ENCODE data around the gene CTTNBP2. TPM values are rescaled to one million over a fixed set of nuclear protein-coding genes. Genes with fewer than 3 reads are reported as not detected.

The CTTNBP2 gene
- total RNA-seq, 2 donors from 2014 or later, result 1.5 to 1.8 TPM

- Histone ChIP-seq H3K9ac (ENCODE audit: low read depth in 2 of 2, low read length in 2 of 2) (no peak overlapping the region), H3K36me3 (no peaks in the 10 kb centered on the region), H3K4me3 (no peak overlapping the region), H3K27ac (no peak overlapping the region), H3K9me3 (no peaks in the 10 kb centered on the region), H3K4me1 (no peaks in the 10 kb centered on the region), H3K27me3 (no peaks in the 10 kb centered on the region)
- intact Hi-C loops (cut with DNase I), result no loop called here
- TF ChIP-seq CTCF (IDR thresholded peaks at IDR 0.05), result no peak
- no peak for DNase-seq
These were observed 72.8 kb downstream of the CTTNBP2 start for GRCh38 chr7:117800406-117800805.

GRCh38 chr7:117796889-117797288, 76.4 kb downstream of the CTTNBP2 start:
- H3K36me3 ChIP-seq, result no peaks in the 10 kb centered on the region
- no peaks in the 10 kb centered on the region for H3K9me3 ChIP-seq
- no peak for TF ChIP-seq CTCF (IDR thresholded peaks at IDR 0.05)
- DNase-seq, result no peak
- no peak overlapping the region for H3K4me3 ChIP-seq
- intact Hi-C loops (cut with DNase I), result no loop called here
- H3K9ac ChIP-seq (ENCODE audit: low read depth in 2 of 2, low read length in 2 of 2), result no peak overlapping the region
- no peaks in the 10 kb centered on the region for H3K27me3 ChIP-seq
- no peak overlapping the region for H3K27ac ChIP-seq
- no peaks in the 10 kb centered on the region for H3K4me1 ChIP-seq

GRCh38 chr7:117793976-117794375, 79.3 kb downstream of the CTTNBP2 start:
- intact Hi-C loops (cut with DNase I), result no loop called here
- Histone ChIP-seq H3K4me1 (no peaks in the 10 kb centered on the region), H3K9ac (ENCODE audit: low read depth in 2 of 2, low read length in 2 of 2) (no peak overlapping the region), H3K27ac (no peak overlapping the region), H3K4me3 (no peak overlapping the region), H3K27me3 (no peaks in the 10 kb centered on the region), H3K9me3 (no peaks in the 10 kb centered on the region), H3K36me3 (no peaks in the 10 kb centered on the region)
- DNase-seq, result no peak
- no peak for TF ChIP-seq CTCF (IDR thresholded peaks at IDR 0.05)

GRCh38 chr7:117793521-117793920, 79.7 kb downstream of the CTTNBP2 start:
- Histone ChIP-seq H3K27ac (no peak overlapping the region), H3K4me1 (no peaks in the 10 kb centered on the region), H3K36me3 (no peaks in the 10 kb centered on the region), H3K4me3 (no peak overlapping the region), H3K9ac (ENCODE audit: low read depth in 2 of 2, low read length in 2 of 2) (no peak overlapping the region), H3K9me3 (no peaks in the 10 kb centered on the region), H3K27me3 (no peaks in the 10 kb centered on the region)
- DNase-seq, result no peak
- intact Hi-C loops (cut with DNase I), result no loop called here
- TF ChIP-seq CTCF (IDR thresholded peaks at IDR 0.05), result no peak

- H3K36me3 ChIP-seq, result no peaks in the 10 kb centered on the region
- H3K27me3 ChIP-seq, result no peaks in the 10 kb centered on the region
- H3K9me3 ChIP-seq, result no peaks in the 10 kb centered on the region
- no peak for DNase-seq
- H3K9ac ChIP-seq (ENCODE audit: low read depth in 2 of 2, low read length in 2 of 2), result no peak overlapping the region
- TF ChIP-seq CTCF (IDR thresholded peaks at IDR 0.05), result no peak
- H3K27ac ChIP-seq, result no peak overlapping the region
- intact Hi-C loops (cut with DNase I), result no loop called here
- H3K4me3 ChIP-seq, result no peak overlapping the region
- H3K4me1 ChIP-seq, result no peaks in the 10 kb centered on the region
These were observed 81.1 kb downstream of the CTTNBP2 start for GRCh38 chr7:117791877-117792780.
